ENCODE data around the gene FKBP2.

Gene FKBP2

GRCh38 chr11:64265176-64266160 is 24.6 kb downstream of the FKBP2 start:
- no peak for DNase-seq

- DNase-seq, result no peak
Observed at GRCh38 chr11:64266339-64266738, 25.4 kb downstream of the FKBP2 start.

- no peak for DNase-seq
Observed at GRCh38 chr11:64267207-64267945, 26.5 kb downstream of the FKBP2 start.

- DNase-seq, result no peak
Observed at GRCh38 chr11:64268025-64268892, 27.4 kb downstream of the FKBP2 start.

GRCh38 chr11:64268893-64269539 is 28.1 kb downstream of the FKBP2 start:
- peak; percentile 69 for DNase-seq

GRCh38 chr11:64269540-64270220 is 28.8 kb downstream of the FKBP2 start:
- peak; percentile 99 for DNase-seq

- DNase-seq, result no peak
Observed at GRCh38 chr11:64275031-64275800, 34.3 kb downstream of the FKBP2 start.

GRCh38 chr11:64275841-64276240 is 34.9 kb downstream of the FKBP2 start:
- DNase-seq, result no peak

- no peak for DNase-seq
Observed at GRCh38 chr11:64276653-64277431, 35.9 kb downstream of the FKBP2 start.

GRCh38 chr11:64278576-64279190 is 37.8 kb downstream of the FKBP2 start:
- DNase-seq, result no peak

GRCh38 chr11:64281957-64282770 is 41.3 kb downstream of the FKBP2 start:
- DNase-seq, result no peak

- DNase-seq, result no peak
Observed at GRCh38 chr11:64283092-64283491, 42.2 kb downstream of the FKBP2 start.

- DNase-seq, result peak; percentile 97
Observed at GRCh38 chr11:64284048-64284961, 43.4 kb downstream of the FKBP2 start, which contains the start of gene BAD. BAD (minus strand) TSS chr11:64284665; CDS start chr11:64284368, 297 bp downstream.

- peak; percentile 86 for DNase-seq
Observed at GRCh38 chr11:64284962-64285884, 44.3 kb downstream of the FKBP2 start, which contains the start of gene GPR137. GPR137 (plus strand) TSS chr11:64285848; CDS start chr11:64286525, 677 bp downstream.

GRCh38 chr11:64285885-64286800 is 45.2 kb downstream of the FKBP2 start:
- DNase-seq, result peak; percentile 47
